GM19239 (cell line): Measurements from ENCODE around the gene RARRES1.

Experiments
- DNase-seq: peaks from one replicate; pipeline ENCODE4 v3.0.0; 2011; ENCODE audit warnings: low spot score; ENCODE audit not compliant: insufficient read length
- FAIRE-seq: peaks from 2 replicates; lab custom pipeline; 2011; peaks lifted over from hg19 to GRCh38; lab: Jason Lieb, UNC

The RARRES1 gene, protein sequence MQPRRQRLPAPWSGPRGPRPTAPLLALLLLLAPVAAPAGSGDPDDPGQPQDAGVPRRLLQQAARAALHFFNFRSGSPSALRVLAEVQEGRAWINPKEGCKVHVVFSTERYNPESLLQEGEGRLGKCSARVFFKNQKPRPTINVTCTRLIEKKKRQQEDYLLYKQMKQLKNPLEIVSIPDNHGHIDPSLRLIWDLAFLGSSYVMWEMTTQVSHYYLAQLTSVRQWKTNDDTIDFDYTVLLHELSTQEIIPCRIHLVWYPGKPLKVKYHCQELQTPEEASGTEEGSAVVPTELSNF

DNA sequence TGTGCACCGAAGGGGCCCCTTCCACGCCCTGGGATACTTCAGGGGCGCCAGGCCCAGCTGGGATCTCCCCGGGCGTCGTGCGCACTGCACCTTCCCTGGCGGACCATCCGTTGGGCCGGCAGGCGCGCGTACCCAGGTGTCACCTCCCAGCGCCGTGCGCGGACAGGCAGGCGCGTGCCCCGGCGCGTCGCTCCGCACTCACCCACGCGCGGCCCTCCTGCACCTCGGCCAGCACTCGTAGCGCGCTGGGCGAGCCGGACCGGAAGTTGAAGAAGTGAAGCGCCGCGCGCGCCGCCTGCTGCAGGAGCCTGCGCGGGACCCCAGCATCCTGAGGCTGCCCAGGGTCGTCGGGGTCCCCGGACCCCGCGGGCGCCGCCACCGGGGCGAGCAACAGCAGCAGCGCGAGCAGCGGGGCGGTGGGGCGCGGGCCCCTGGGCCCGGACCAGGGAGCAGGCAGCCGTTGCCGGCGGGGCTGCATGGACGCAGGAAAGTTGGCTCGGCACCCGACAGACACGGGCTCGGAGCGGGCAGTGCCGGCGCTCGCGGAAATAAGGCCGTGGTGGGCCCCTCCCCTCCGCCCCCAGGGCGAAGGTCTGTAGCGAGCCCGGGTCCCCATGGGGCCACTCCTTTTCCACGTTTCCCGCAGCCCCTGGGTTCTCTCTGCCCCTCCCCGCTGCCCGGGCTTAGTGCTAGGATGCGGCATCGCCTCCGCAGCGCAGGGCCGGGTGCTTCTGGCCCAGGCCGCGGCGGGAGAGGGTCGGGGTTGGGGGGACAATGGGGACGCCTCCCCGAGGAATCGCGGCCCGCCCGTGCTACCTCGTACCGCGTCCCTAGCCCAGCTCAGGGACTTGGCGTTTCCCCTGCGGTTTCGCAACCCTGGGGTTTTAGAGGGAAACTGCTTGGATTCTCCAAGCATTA lies at the start of gene RARRES1:
Gene RARRES1, minus strand, starts transcription at position 520 of the 918 bp plus-strand sequence. Its CDS starts 42 bp downstream, at position 478.
- peak; percentile 51 for DNase-seq
- no peak for FAIRE-seq

DNA sequence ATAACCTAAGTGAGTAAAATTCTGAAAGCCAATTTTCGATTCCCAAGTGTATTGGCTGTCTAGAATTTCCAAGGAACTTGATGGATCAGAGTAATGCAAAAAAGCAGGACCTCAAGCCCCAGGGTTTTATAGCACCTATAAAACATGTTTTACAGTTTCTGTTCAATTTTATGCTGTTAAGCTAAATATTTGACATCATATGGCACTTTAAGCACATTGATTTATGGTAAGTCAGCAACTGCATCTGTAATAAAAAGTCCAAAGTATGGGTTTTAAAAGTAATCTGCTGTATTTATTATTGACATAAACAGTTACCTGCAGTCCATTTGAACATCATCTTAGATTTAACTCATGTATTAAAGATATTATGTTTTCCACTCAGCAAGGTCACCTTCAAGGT lies 49.6 kb upstream of the RARRES1 start:
- FAIRE-seq (no peak), DNase-seq (no peak)

DNA sequence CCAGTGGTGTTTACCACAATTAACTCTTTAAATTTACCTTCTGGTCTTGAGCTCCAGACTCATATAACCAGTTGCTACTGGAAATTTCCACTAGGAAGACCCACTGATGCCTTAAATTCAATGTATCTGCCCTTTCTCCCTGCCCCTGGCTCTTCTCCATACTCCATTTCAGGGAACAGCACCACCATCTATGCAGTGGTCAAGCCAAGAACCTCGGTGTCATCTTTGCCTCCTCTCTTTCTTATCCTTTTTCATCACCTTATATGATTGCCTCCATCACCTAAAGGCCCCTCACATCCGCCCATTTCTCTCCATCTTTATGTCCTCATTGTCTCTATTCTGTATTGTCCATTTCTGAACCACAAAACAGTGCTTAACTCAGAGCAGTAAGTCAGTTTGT lies 48.9 kb upstream of the RARRES1 start:
- DNase-seq = no peak
- FAIRE-seq = no peak

DNA sequence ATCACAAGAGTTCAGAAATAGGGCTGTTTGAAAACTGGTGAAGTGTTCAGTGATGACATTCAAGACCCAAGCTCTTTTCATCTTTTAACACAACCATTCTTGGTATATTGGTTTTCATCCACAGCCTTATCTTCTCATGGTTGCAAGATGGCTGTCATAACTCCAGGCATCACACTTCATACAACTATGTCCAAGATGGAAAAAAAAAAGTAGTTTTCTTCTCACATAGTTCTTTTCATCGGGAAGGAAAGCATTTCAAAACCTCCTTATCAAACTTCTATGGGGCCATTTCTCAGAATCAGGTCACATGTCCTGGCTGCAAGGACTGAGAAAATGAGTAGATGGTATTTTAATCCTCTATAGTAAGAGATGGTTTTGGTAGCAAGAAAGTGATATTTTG lies 48.5 kb upstream of the RARRES1 start:
- DNase-seq (no peak), FAIRE-seq (no peak)

DNA sequence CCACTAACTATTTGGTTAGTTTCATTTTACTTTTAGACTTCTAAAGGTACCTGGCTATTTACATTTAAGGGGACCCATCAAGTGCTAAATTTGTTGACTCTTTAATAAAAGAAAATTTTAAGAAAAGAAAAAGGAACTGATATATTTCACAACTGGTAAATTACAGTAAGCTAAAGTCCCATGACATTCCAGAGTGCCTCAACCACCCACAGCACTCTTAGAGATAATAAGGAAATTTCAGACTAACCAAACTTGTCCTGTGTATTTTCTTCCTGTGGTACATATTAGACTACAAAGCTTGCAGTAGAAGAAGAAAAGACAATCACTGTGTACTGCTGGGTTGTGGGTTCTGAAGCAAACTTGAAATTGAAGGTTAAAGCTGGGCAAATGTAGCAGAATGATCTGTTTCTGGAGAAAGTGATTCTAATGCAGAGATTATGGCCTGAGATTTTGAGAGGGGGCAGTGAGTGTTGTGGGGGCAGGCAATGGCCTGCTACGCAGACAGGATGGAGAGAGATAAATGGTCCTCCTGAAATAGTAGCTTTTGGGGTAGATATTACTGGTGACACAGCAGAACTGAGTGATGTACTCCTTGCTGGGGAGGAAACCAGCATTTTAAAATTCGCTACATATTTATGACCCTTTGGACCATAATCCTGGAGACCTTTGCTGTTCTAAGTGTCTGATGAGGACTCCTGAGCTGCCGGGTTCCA lies 45.1 kb upstream of the RARRES1 start:
- FAIRE-seq = no peak
- no peak for DNase-seq

DNA sequence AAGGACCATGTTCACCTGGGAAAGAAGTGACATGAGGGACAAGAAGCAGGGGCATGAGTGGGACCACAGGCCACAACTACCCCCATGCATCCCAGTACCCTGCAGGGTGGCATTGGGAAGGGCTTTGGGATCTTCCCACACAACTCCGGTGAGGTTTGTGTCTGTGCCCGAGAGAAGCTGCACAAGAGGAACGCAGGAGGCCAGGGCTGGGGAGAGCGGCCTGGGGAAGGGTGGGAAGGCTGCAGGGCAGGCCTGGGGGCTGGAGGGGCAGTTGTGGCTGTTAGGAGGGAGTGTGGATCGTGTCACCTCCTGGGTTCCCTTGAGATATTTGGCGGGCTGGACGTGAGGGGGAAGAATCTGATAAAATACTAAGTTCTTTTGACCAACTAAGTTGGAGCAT lies 44.3 kb upstream of the RARRES1 start:
- FAIRE-seq = no peak
- DNase-seq = no peak

DNA sequence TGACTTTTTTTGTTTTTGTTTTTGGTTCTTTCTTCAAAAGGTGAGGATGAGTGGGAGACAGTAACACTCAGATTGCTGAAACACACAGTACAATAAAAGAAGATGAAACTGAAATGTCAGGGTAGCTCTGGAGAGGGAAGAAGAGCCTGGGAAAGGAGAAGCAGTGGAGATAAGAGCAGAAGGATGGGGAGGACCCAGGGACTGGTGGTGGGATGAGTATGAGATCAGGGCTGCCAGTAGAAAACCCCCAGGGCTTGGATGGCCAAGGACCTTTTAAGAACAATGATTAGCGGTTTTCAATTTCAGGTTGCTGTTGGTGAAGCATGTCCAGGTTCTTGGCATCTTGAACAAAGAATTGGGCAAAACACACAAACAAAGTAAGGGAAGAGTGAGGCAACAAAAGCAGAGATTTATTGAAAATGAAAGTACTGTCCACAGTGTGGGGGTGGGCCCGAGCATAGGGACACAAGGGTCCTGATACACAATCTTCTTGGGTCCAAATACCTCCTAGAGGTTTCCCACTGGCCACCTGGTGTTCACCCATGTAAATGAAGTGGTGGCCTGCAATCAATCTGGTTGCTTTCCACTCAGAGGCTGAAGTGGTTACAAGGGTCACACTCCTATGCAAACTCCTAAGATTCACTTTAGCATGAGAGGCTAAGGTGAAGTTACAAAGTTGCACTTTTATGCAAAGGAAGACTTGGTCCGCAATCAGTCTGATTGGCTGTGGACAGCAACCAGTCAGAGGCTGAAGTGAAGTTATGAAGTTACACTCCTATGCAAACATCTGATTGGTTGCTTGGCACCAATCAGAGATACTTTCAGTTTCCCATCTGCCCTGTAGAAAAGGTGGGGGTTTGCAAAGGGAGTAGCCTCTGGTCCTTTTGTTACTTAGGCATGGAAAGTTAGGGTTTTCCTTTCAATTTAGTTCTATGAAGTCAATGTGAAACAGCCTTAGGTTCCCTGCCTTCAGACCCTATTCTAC lies 43.5 kb upstream of the RARRES1 start:
- FAIRE-seq = no peak
- no peak for DNase-seq

DNA sequence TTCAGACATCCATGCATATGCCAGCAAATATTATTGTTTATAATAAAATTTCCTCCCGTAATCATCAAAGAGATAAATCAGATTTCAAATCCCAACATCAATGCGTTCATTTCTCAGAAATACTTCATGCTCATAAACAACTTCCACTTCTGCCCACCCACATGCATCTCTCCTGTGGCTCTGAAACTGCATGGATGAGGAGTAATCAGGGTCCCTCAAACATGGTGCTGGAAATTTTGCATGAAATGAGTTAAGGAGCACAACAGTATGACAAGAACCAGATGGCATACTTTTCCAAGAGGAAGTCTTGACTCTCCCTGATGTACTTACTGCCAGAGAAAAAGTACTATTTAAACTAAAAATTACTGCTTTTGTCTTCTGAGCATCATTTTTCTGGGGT lies 42.7 kb upstream of the RARRES1 start:
- DNase-seq (no peak), FAIRE-seq (no peak)

DNA sequence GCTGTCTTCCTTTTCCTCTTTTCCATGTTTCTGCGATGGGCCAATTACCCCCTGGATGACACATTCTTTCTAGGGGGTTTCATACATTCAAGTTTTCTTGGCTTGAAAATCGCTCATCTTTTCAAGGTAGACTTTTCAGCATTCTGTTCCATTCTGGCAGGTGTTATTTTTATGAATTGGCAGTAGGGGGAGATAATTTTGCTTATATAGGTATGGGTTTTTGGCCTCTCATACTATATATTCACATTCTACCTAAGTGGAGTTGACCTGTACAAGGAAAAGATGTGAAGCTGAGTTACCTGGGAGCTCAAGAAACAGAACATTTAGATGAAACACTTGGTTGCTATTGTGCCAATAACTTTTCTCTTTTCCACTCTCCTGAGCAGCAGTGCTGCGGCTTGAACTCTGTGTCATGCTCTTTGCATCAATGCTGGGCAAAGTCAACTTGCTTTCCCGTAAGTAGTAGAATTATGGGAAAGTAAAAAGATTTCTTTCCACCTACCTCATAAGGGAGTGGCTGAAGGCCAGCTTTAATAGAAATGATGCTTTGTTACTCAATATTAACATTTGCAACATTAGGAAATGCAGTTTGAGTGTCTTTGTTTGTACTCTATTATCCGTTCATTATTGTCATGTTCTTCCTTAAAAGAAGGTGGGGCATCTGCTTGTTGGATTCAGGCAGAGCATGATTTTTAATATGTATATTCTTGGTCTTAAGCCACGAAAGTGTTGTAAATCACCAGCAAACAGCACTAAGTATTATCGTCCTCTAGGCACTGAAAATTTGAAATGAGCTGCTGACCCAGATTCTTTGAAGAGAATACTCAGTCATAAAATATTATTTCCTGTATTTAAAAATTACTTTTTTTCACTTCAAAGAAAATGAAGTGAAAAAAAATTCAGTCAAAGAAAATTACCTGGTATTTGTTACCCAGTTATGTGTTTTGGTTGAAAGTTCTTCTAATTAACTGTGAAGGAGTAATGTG lies 41.9 kb upstream of the RARRES1 start:
- DNase-seq = no peak
- FAIRE-seq = no peak

DNA sequence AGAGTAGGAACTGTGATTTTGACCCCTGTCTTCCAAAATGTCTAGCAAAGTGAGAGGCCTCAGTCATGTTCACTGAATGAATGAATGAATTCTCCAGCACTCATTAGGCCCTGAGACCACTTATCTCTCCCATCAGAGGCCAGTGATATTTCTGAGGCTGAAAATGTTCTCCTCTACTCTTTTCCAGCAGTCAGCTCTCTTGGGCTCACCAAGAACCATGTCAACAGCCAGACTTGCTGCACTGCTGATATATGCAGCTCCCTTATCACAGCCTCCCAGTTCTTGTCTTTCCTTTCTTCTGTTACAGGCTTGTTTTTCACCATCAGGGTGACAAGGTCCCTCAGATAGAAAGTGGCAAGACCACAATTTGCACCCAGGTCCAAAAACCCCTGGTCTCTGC lies 40.9 kb upstream of the RARRES1 start:
- DNase-seq (no peak), FAIRE-seq (no peak)

DNA sequence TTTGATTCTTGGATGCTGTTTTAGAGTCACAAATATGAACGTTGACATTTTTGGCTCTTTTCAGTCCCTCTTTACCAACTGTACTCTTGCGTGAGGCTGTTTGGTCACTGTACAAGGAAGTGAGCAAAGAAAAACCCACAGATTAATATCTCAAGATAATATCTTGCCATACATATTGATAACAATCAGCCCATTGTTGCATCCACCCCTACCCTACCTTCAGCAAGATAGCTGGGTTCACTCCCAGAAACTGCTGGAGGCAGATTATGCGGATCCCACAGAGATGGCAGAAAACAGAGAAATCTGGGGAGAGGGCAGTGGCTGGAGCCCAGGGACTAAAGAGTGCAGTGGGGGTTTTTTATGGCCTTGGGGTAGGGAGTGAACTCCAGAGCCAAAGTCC lies 39.7 kb upstream of the RARRES1 start:
- DNase-seq (no peak), FAIRE-seq (no peak)

DNA sequence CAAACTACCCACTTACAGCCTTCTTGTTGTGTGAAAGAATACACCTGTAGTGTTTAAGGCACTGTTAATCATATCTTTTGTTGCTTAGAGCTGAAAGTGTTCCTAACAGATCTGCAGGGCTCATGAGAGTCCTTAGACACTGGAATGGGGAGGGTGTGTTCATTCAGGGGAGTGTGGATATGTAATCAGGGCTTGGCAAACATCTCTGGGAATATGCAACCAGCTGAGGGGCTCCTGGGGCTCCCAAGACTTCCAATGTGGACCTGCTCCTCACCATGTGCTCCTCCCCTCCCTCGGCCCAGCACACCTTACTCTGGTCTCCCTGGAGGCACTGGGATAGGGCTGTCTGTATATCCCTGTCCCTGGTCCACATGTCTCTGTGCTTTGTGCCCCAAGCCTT lies 39.3 kb upstream of the RARRES1 start:
- no peak for FAIRE-seq
- no peak for DNase-seq

DNA sequence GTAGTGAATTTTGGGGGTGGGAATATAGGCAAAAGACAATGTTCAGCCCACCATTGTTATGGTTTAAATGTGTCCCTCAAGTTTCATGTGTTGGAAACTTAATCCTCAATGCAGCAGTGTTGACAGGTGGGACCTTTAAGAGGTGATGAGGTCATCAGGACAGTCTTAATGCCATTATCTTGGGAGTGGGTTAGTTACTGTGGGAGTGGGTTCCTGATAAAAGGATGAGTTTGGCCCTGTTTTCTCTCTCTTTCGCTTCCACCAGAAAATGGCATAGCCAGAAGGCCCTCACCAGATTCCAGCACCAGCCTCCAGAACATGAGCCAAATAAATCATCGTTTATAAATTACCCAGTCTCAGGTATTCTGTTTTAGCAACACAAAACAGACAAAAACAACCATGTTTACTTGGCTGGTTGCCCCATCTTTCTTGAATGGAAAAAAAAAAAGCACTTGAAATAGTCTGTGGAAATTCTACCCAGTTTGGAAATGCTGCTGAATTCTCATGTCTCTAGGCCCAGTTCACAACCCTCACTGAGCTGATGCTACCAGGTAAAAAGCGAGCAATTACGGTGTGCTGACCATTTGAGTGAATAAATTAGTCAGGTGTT lies 38.6 kb upstream of the RARRES1 start:
- no peak for DNase-seq
- no peak for FAIRE-seq

DNA sequence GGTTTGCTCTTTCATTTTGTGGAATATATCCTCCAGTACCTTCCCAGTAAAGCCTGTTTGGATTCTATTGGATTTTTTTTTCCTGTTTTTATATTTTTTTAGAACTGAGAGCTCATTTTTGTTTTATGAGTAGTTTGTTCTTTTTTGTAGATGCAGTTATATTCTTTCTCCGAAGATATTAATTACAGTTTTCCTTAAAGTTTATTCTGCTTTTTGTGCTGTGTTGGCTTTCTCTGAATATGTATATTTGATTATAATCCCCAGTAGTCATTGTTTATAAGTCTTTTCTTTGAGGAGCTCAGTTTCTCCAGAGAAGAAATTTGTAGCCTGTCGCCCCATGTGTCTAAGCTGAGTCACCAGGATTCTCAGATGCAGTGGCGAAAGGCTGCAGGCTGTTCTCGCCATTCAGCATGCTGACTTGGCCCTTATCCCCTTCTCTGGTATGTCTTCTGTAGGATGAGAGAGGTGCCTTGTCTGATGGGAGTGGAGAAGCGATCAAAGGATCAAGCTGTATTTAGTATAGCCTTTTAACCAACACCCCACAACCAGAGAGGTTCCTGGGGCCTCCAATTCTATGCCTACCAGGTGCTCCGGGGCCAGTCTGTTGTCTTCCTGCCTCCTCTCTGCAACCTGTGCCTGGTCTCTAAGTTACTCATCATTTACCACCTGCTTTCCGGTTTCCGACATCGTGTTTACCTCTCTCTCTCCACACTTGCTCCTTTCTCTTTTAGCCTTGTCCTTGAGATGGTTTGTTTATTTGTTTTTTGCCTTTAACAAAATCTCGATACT lies 37.9 kb upstream of the RARRES1 start:
- DNase-seq (no peak), FAIRE-seq (no peak)

DNA sequence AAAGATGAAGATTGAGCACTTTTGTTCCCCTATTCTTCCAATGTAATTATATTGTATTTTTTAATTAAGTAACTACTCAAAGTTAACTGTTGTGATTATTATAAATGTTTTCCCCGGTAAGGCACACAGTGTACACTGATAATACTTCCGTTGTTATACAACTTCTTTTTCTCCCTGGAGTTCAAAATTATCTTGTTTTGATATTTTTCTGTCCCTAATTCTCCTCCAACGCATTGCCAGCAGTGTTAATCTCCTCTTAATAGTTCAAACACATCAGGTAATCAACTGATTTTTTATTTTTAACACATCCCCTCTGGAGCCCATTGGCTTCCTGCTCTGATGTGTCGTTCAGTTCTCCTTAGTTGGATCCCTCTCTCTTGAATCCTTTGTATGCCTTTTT lies 37.3 kb upstream of the RARRES1 start:
- no peak for DNase-seq
- FAIRE-seq = no peak

DNA sequence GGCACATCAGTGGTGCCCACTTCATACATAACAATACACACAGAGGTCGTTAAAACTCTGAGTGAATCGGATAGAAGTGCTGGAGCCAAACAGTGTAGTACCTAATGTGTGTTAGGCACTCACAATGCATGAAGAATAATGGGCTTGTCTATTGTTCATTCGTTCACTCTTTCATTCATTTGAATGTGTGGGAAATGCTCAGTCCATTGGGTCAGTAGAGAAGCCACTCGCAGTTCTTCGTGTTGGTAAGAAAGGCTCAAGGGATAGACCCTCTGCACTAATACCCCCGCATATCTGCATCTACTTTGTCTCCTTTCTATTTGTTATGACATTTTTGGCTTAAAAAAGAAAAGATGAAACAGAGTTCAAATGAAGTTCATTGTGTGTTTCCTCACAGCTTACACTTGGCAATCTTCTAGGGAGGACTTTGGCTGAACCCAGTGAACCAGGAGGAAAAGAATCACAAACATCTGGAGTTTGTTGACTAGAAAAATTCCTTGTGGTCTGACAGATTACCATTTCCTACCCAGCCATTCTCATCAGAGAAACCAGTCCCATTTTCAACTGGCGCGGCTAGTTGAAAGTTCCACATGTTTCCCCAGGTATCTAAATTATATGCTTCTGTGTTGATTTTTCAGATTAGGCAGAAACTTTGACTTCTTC lies 36.8 kb upstream of the RARRES1 start:
- no peak for FAIRE-seq
- DNase-seq = no peak

DNA sequence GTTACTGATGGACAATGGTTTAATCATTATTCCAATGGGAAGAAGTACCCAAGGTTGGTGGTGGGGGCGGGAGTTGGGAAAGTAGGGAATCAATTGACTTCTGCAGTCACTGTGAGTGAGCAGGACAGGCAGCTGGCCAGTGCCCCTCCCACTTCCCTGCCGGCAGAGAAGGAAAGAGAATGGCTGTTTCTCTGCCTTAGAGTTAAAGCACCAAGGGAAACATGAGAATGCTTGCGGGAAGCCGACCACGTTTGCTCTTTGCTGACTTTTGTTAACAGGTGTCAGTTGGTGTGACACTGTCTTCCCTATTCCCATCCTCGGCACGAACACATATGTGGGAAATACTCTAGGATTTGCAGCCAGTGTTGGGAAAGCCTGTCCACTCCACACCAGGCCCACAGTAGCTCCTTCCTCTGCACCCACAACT lies 36.1 kb upstream of the RARRES1 start:
- no peak for DNase-seq
- FAIRE-seq = no peak
